ENCODE data around the gene SYCE1. TPM values are rescaled to one million over a fixed set of nuclear protein-coding genes. Genes with fewer than 3 reads are reported as not detected.
A peak's percentile ranks its signal among the peaks of the same experiment; 100 is the strongest.

The SYCE1 gene
- total and polyA plus RNA-seq, 2 of the 4 experiments (the other 2 are of a cell fraction) = not detected

DNA sequence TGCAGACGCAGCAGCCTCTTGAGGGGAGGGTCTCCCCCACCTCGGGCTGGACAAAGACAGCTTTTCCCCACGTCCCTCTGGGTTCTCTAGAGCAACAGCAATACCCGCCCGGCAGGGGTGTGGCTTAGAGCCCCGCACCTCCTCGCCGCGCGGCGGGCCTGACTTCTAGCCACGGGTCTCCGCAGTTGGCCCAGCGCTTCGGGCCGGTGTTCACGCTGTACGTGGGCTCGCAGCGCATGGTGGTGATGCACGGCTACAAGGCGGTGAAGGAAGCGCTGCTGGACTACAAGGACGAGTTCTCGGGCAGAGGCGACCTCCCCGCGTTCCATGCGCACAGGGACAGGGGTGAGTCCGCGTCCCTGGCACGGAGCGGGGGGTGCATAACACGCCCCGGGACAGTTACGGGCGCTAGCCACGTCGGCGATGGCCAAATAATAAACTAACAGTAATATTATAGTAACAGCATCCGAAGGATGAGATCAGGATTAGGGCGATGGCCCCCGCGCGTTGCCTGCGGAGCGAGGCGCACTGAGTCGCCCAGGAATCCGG is 37.0 kb downstream of the SYCE1 start:
- Histone ChIP-seq H4K20me1 (ENCODE audit: insufficient read depth, low read length) (no peaks in the 10 kb centered on the region), H3K4me3 (ENCODE audit: insufficient read depth, low read depth, low read length) (no peak overlapping the region), H3K9ac (ENCODE audit: low read depth, low read length) (no peak overlapping the region), H3K18ac (ENCODE audit: low read depth, low read length) (no peak overlapping the region), H3K23ac (ENCODE audit: low read depth, low read length) (no peak overlapping the region), H4K91ac (ENCODE audit: insufficient read depth, low read depth, low read length) (no peak overlapping the region), H3K9me1 (ENCODE audit: insufficient read depth, low read length) (no peaks in the 10 kb centered on the region), H3K4me2 (ENCODE audit: low read depth, low read length) (peak overlapping the region; percentile 75; the same call in 1 of the 2 replicates), H4K5ac (ENCODE audit: low read depth, low read length) (no peak overlapping the region), H3K36me3 (ENCODE audit: control insufficient read depth, insufficient read depth, low read length) (no peaks in the 10 kb centered on the region), H3K4ac (ENCODE audit: low read depth, low read length) (no peak overlapping the region), H2AK9ac (replicated peaks; ENCODE audit: low read depth, low read length, poor library complexity) (no peak overlapping the region), H2BK20ac (ENCODE audit: low read depth, low read length) (no peak overlapping the region), H3K27me3 (ENCODE audit: control insufficient read depth, insufficient read depth, low read length) (peaks cover 39% of the 10 kb centered on the region), H3K56ac (ENCODE audit: extremely low read depth, insufficient read depth, low read length) (no peak overlapping the region), H3K4me1 (ENCODE audit: control insufficient read depth, insufficient read depth, low read length) (no peaks in the 10 kb centered on the region), H3K79me1 (ENCODE audit: low read depth in 1 of 2, low read length in 2 of 2) (no peaks in the 10 kb centered on the region), H4K8ac (ENCODE audit: low read depth in 2 of 2, low read length in 2 of 2) (no peak overlapping the region), H3K14ac (replicated peaks; ENCODE audit: low read depth, low read length) (no peak overlapping the region), H2AK5ac (ENCODE audit: low read depth, low read length) (no peak overlapping the region), H2BK5ac (ENCODE audit: low read depth, low read length, poor library complexity, severe bottlenecking) (no peak overlapping the region), H3K9me3 (ENCODE audit: control insufficient read depth, insufficient read depth, low read length) (peaks cover 4% of the 10 kb centered on the region; the same call in 1 of the 2 replicates), H2AFZ (replicated peaks; ENCODE audit: low read length, poor library complexity) (peak overlapping the region; percentile 13), H2BK120ac (ENCODE audit: low read depth, low read length) (no peak overlapping the region), H3K27ac (ENCODE audit: insufficient read depth, low read length) (no peak overlapping the region), H2BK15ac (ENCODE audit: low read depth, low read length) (no peak overlapping the region)
- no peak for TF ChIP-seq BHLHE40 (IDR thresholded peaks at IDR 0.05; ENCODE audit: low read depth, low read length)
- TF ChIP-seq SMC3 (IDR thresholded peaks at IDR 0.05; ENCODE audit: low read depth, low read length) = no peak
- no peak for TF ChIP-seq POLR2A (IDR thresholded peaks at IDR 0.05; ENCODE audit: low read depth, low read length)
- TF ChIP-seq RFX5 (IDR thresholded peaks at IDR 0.05; ENCODE audit: low read depth, low read length) = no peak
- TF ChIP-seq, protein P1, sequence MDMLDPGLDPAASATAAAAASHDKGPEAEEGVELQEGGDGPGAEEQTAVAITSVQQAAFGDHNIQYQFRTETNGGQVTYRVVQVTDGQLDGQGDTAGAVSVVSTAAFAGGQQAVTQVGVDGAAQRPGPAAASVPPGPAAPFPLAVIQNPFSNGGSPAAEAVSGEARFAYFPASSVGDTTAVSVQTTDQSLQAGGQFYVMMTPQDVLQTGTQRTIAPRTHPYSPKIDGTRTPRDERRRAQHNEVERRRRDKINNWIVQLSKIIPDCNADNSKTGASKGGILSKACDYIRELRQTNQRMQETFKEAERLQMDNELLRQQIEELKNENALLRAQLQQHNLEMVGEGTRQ (IDR thresholded peaks at IDR 0.05; ENCODE audit: low read depth, low read length) = no peak
- no peak for TF ChIP-seq CEBPB (IDR thresholded peaks at IDR 0.05; ENCODE audit: low read depth, low read length)
- TF ChIP-seq MAZ (IDR thresholded peaks at IDR 0.05; ENCODE audit: borderline replicate concordance, low read depth, low read length) = no peak
- TF ChIP-seq MAFK (IDR thresholded peaks at IDR 0.05; ENCODE audit: low read depth, low read length) = no peak
- no peak for TF ChIP-seq MXI1 (IDR thresholded peaks at IDR 0.05; ENCODE audit: borderline replicate concordance, low read depth, low read length)
- TF ChIP-seq, protein P2, sequence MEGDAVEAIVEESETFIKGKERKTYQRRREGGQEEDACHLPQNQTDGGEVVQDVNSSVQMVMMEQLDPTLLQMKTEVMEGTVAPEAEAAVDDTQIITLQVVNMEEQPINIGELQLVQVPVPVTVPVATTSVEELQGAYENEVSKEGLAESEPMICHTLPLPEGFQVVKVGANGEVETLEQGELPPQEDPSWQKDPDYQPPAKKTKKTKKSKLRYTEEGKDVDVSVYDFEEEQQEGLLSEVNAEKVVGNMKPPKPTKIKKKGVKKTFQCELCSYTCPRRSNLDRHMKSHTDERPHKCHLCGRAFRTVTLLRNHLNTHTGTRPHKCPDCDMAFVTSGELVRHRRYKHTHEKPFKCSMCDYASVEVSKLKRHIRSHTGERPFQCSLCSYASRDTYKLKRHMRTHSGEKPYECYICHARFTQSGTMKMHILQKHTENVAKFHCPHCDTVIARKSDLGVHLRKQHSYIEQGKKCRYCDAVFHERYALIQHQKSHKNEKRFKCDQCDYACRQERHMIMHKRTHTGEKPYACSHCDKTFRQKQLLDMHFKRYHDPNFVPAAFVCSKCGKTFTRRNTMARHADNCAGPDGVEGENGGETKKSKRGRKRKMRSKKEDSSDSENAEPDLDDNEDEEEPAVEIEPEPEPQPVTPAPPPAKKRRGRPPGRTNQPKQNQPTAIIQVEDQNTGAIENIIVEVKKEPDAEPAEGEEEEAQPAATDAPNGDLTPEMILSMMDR (conservative IDR thresholded peaks at IDR 0.05; ENCODE audit: low read depth, low read length) = no peak
- TF ChIP-seq, protein P3, sequence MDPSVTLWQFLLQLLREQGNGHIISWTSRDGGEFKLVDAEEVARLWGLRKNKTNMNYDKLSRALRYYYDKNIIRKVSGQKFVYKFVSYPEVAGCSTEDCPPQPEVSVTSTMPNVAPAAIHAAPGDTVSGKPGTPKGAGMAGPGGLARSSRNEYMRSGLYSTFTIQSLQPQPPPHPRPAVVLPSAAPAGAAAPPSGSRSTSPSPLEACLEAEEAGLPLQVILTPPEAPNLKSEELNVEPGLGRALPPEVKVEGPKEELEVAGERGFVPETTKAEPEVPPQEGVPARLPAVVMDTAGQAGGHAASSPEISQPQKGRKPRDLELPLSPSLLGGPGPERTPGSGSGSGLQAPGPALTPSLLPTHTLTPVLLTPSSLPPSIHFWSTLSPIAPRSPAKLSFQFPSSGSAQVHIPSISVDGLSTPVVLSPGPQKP (IDR thresholded peaks at IDR 0.05; ENCODE audit: borderline replicate concordance, low read depth, low read length) = no peak
- no peak for TF ChIP-seq RCOR1 (IDR thresholded peaks at IDR 0.05; ENCODE audit: insufficient replicate concordance, low read length)
- TF ChIP-seq FOS (IDR thresholded peaks at IDR 0.05; ENCODE audit: low read depth, low read length) = no peak
- TF ChIP-seq NFE2L2 (IDR thresholded peaks at IDR 0.05; ENCODE audit: low read depth, low read length) = no peak
- TF ChIP-seq CHD1 (IDR thresholded peaks at IDR 0.05; ENCODE audit: low read depth, low read length) = no peak
- no peak for TF ChIP-seq RAD21 (IDR thresholded peaks at IDR 0.05; ENCODE audit: low read length)
- POLR2A ChIA-PET (ENCODE audit: unreplicated experiment) = no interaction called here
- DNase-seq (peak; percentile 2), ATAC-seq (ENCODE audit: low read depth) (peak; percentile 51)
- WGBS, 2 experiments (ENCODE audit: extremely low coverage in 2 of 2, insufficient read length in 1 of 2) = 8% methylated on average over 20 of the region's 50 CpGs; no CpG with 5 or more reads in 1 of the 2 experiments
- intact Hi-C loops (cut with micrococcal nuclease) = loop anchor here (10.0 kb wide), 1 partner anchor 204 kb away; no protein-coding TSS in a partner anchor
- CTCF ChIA-PET = no interaction called here
- dilution Hi-C loops (cut with HindIII; ENCODE audit: low sequenced_read_pairs, unreplicated experiment) = no loop called here
- no TSS peak for BruUV-seq (replicated peaks)
- in situ Hi-C loops (cut with MboI; ENCODE audit: low sequenced_read_pairs) = no loop called here
